Transverse colon (tissue), 4 donors: Measurements from ENCODE around the gene ABL1. TPM values are rescaled to one million over a fixed set of nuclear protein-coding genes. Genes with fewer than 3 reads are reported as not detected.

Experiments
- DNase-seq: peaks from one replicate; pipeline ENCODE4 v3.0.0-alpha.2; 2019
- H3K27ac ChIP-seq, 4 donors: fragments of 200-600 bp; sonication (generic); 2 replicates each; pipeline ENCODE4 v1.5.1; 2016 to 2018; ENCODE audit warnings: inconsistent platforms in 4 of 4
- H3K27me3 ChIP-seq: fragments of 200-600 bp; sonication (generic); 2 replicates; pipeline ENCODE4 v1.5.1; 2017; ENCODE audit warnings: inconsistent platforms
- H3K36me3 ChIP-seq, 4 donors: fragments of 200-600 bp; sonication (generic); 2 replicates each; pipeline ENCODE4 v1.5.1; 2017 to 2019; ENCODE audit warnings: inconsistent platforms in 4 of 4
- H3K4me1 ChIP-seq, 4 donors: fragments of 200-600 bp; sonication (generic); 2 replicates each; pipeline ENCODE4 v1.5.1; 2017 to 2020; ENCODE audit warnings: inconsistent platforms in 4 of 4
- H3K4me3 ChIP-seq, 4 donors: fragments of 200-600 bp; sonication (generic); 1 replicate in 1 of 4; 2 replicates in 3 of 4; pipeline versions ENCODE4 v1.5.1 to v1.6.1; 2017 to 2019; ENCODE audit warnings: inconsistent platforms in 4 of 4
- H3K9me3 ChIP-seq, 2 donors: fragments of 200-600 bp; sonication (generic); 2 replicates each; pipeline ENCODE4 v1.5.1; 2017 to 2019; ENCODE audit warnings: inconsistent platforms in 2 of 2
- EP300 ChIP-seq: sonication (generic); formaldehyde crosslinking; IDR thresholded peaks from one replicate; pipeline ENCODE4 v1.6.1; 2017; ENCODE audit warnings: antibody characterized with exemption, low read depth
- POLR2A ChIP-seq: fragments of 450-650 bp; IDR thresholded peaks from one replicate; pipeline ENCODE4 v1.6.1; 2016; ENCODE audit warnings: antibody characterized with exemption, mild to moderate bottlenecking, moderate library complexity
- POLR2AphosphoS5 ChIP-seq, 3 donors: sonication (generic); formaldehyde crosslinking; IDR thresholded peaks; one replicate each; pipeline ENCODE4 v1.6.1; 2016; ENCODE audit warnings: antibody characterized with exemption in 3 of 3
- WGBS, 2 donors: methylation state at CpG; one replicate each; pipeline ENCODE4 v1.1.5; 2018; ENCODE audit warnings: low coverage in 1 of 2; 5-methylcytosine and 5-hydroxymethylcytosine counted together
- in situ Hi-C, 4 donors: fragments of 200-750 bp; cut with MboI; loops; one replicate each; pipeline versions ENCODE4 v1.15.0 to v1.15.1; 2017; ENCODE audit warnings: low sequenced_read_pairs in 3 of 4, low pct_ligation_motif_present in 1 of 4, low pct_unique_long_range_greater_than_20kb in 1 of 4
- intact Hi-C: fragments of 100-400 bp; cut with DNase I; formaldehyde crosslinking; loops from one replicate; pipeline ENCODE4 v1.15.1; 2023; ENCODE audit warnings: low total_unique reads
- total RNA-seq, 4 donors: library from RNA; depleted of rRNA; stranded (reverse); fragments of >200 nt; gene quantifications; one replicate each; pipeline ENCODE4 v1.1.0, GENCODE V29; 2016
- TF ChIP-seq, protein P1 (sequence below), 5 experiments: fragments of 200-600 bp in 3 of 5; fragments of 450-650 bp in 2 of 5; sonication (generic) in 3 of 5; IDR thresholded peaks; 1 replicate in 2 of 5; 2 replicates in 3 of 5; pipeline ENCODE4 v1.5.1; 2016 to 2017; ENCODE audit warnings: antibody characterized with exemption in 5 of 5, inconsistent platforms in 3 of 5, mild to moderate bottlenecking in 2 of 5, moderate library complexity in 1 of 5

ABL1 gene
- total RNA-seq, 4 donors from 2014 or later = 66.9 to 97.1 (median 81.8) TPM

DNA sequence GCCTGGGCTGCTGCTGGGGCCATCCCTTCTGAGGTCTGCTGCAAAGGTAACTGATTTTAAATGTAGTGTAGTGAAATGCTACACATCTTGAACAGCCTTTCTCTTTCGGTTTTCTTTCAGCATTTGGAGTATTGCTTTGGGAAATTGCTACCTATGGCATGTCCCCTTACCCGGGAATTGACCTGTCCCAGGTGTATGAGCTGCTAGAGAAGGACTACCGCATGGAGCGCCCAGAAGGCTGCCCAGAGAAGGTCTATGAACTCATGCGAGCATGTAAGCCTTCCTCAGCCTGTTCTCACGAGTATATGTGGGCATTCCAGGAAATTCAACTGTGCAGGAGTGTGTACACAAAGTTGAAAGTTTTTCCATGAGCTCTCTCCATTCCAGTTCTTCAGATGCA, 43.2 kb downstream of the ABL1 start:
- in situ Hi-C loops = no loop called here
- no peaks in the 10 kb centered on the region for H3K9me3 ChIP-seq
- DNase-seq = no peak
- H3K4me1 ChIP-seq = peaks cover 5 to 9% (median 6%) of the 10 kb centered on the region in 4 donors
- TF ChIP-seq, protein P1, sequence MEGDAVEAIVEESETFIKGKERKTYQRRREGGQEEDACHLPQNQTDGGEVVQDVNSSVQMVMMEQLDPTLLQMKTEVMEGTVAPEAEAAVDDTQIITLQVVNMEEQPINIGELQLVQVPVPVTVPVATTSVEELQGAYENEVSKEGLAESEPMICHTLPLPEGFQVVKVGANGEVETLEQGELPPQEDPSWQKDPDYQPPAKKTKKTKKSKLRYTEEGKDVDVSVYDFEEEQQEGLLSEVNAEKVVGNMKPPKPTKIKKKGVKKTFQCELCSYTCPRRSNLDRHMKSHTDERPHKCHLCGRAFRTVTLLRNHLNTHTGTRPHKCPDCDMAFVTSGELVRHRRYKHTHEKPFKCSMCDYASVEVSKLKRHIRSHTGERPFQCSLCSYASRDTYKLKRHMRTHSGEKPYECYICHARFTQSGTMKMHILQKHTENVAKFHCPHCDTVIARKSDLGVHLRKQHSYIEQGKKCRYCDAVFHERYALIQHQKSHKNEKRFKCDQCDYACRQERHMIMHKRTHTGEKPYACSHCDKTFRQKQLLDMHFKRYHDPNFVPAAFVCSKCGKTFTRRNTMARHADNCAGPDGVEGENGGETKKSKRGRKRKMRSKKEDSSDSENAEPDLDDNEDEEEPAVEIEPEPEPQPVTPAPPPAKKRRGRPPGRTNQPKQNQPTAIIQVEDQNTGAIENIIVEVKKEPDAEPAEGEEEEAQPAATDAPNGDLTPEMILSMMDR (IDR thresholded peaks at IDR 0.05) = no peak
- TF ChIP-seq EP300 (no peak), POLR2A (no peak), POLR2AphosphoS5 (IDR thresholded peaks at IDR 0.05) (no peak)
- intact Hi-C loops = no loop called here
- peaks cover 0 to 80% (median 36%) of the 10 kb centered on the region in 4 donors for H3K36me3 ChIP-seq
- no peaks in the 10 kb centered on the region for H3K27me3 ChIP-seq
- WGBS, 2 donors = 99% methylated on average over 6 of the region's 6 CpGs; no CpG with 5 or more reads in 1 of the 2 donors
- no peak overlapping the region for H3K4me3 ChIP-seq
- no peak overlapping the region for H3K27ac ChIP-seq

DNA sequence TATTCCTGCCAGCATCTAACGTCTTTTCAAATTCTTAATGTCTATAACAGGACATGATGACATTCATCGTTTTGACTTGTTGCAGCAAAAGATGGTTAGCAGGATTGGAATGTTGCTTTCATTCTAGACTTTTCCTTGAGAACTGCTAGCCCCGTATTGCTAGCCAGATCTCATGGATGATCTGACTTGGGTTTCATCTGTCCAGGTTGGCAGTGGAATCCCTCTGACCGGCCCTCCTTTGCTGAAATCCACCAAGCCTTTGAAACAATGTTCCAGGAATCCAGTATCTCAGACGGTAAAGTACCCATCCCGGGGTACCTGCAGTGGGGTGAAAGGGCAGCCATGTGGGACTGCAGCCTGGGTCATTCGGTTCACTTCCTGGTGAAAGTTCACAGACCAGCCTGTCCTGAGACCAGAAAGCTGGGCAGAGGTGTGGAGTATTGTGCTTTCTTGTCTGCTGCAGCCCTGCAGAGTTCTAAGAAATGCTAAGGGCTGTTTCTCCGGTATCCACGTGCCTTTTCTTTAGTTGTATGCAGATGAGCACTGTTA, 44.9 kb downstream of the ABL1 start:
- Histone ChIP-seq H3K36me3 (peaks cover 0 to 81% (median 39%) of the 10 kb centered on the region in 4 donors), H3K27ac (no peak overlapping the region), H3K4me1 (no peaks in the 10 kb centered on the region), H3K27me3 (no peaks in the 10 kb centered on the region), H3K4me3 (no peak overlapping the region), H3K9me3 (no peaks in the 10 kb centered on the region)
- no peak for DNase-seq
- intact Hi-C loops = no loop called here
- in situ Hi-C loops = no loop called here
- TF ChIP-seq, protein P1 (IDR thresholded peaks at IDR 0.05) = no peak
- no peak for TF ChIP-seq POLR2AphosphoS5 (IDR thresholded peaks at IDR 0.05)
- WGBS, 2 donors = 77 to 85% methylated on average over 2 to 9 of the region's 9 CpGs

DNA sequence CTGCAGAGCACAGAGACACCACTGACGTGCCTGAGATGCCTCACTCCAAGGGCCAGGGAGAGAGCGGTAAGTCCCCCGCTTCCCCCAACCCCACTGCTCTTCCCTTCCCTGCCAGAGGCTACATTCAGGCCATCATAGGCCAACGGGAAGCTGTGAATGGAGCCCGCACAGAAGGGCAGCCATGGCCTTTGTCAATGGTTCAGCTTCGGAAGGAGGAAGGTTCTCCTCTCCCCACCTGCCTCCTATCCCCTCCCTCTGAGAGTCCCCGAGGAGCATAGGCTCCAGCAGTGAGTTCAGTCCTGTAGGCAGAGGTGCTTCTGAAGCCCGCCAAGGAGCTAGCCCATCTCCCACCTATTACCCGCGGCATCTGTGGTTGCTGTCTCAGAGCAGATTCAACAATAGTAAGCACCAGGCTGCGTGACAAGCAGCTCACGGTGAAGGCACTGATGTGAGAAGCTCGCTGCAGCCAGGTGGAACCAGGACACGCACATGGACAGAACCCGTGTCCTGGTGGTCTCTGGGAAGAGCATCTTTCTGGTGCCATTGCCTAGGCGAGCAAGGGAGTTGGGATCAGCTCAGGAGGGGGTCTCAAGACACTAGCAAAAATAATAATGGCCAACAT, 45.7 kb downstream of the ABL1 start:
- TF ChIP-seq, protein P1 (IDR thresholded peaks at IDR 0.05) = no peak
- TF ChIP-seq POLR2AphosphoS5 (IDR thresholded peaks at IDR 0.05) (no peak), POLR2A (no peak), EP300 (no peak)
- in situ Hi-C loops = no loop called here
- intact Hi-C loops = no loop called here
- Histone ChIP-seq H3K27me3 (no peaks in the 10 kb centered on the region), H3K27ac (no peak overlapping the region), H3K36me3 (peaks cover 0 to 81% (median 40%) of the 10 kb centered on the region in 4 donors), H3K9me3 (no peaks in the 10 kb centered on the region), H3K4me3 (no peak overlapping the region), H3K4me1 (no peaks in the 10 kb centered on the region)
- no peak for DNase-seq
- WGBS, 2 donors = 92% methylated on average over 16 of the region's 16 CpGs; no CpG with 5 or more reads in 1 of the 2 donors

DNA sequence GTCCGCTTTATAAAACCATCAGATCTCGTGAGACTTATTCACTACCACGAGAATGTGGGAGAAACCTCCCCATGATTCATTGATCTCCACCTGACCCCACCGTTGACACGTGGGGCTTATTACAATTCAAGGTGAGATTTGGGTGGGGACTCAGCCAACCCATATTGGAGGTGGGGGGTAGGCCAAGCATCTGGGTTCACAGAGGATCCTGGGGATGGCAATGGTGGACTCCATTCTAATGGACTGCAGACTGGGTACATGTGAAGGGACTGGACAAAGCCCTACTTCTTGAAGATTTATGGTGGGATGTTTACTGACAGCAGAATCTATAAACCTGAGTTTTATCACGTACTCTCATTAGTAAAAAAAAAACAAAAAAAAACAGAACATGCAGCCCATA, 46.5 kb downstream of the ABL1 start:
- TF ChIP-seq POLR2AphosphoS5 (IDR thresholded peaks at IDR 0.05) (no peak), POLR2A (no peak), EP300 (no peak)
- TF ChIP-seq, protein P1 (IDR thresholded peaks at IDR 0.05) = no peak
- in situ Hi-C loops = no loop called here
- Histone ChIP-seq H3K27ac (no peak overlapping the region), H3K4me3 (no peak overlapping the region), H3K9me3 (no peaks in the 10 kb centered on the region), H3K4me1 (no peaks in the 10 kb centered on the region), H3K27me3 (no peaks in the 10 kb centered on the region), H3K36me3 (peaks cover 0 to 86% (median 41%) of the 10 kb centered on the region in 4 donors)
- DNase-seq = no peak
- intact Hi-C loops = no loop called here
- 80 to 84% methylated on average over 4 to 6 of the region's 6 CpGs for WGBS, 2 donors
